Pancreas (tissue), 10 donors: ENCODE results near the gene FN1. TPM values are rescaled to one million over a fixed set of nuclear protein-coding genes. Genes with fewer than 3 reads are reported as not detected.

Experiments
- ATAC-seq, 4 donors: fragments of 200-7000 bp; cut with Tn5 transposase; one replicate each; pipeline versions ENCODE4 v1.8.0 to v1.9.1; 2020; ENCODE audit warnings: mild to moderate bottlenecking in 4 of 4, moderate library complexity in 4 of 4
- DNase-seq, 6 donors: peaks; one replicate each; pipeline ENCODE4 v3.0.0-alpha.2; 2020
- FAIRE-seq: peaks from 2 replicates; lab custom pipeline; 2012; peaks lifted over from hg19 to GRCh38; lab: Jason Lieb, UNC
- H3K27ac ChIP-seq, 4 donors: fragments of 200-600 bp; sonication (generic); 1 replicate in 3 of 4; 2 replicates in 1 of 4; pipeline versions ENCODE4 v1.5.0 to v1.8.0; 2020
- H3K27me3 ChIP-seq, 4 donors: fragments of 200-600 bp; one replicate each; pipeline ENCODE4 v1.8.0; 2021
- H3K36me3 ChIP-seq, 3 donors: fragments of 200-600 bp; sonication (generic) in 1 of 3; one replicate each; pipeline versions ENCODE4 v1.5.0 to v1.8.0; 2020 to 2021
- H3K4me1 ChIP-seq, 3 donors: fragments of 200-600 bp; one replicate each; pipeline ENCODE4 v1.8.0; 2021
- H3K4me3 ChIP-seq, 4 donors: fragments of 200-600 bp; sonication (generic) in 2 of 4; one replicate each; pipeline versions ENCODE4 v1.5.0 to v1.8.0; 2020 to 2021
- H3K9me3 ChIP-seq, 4 donors: fragments of 200-600 bp; one replicate each; pipeline ENCODE4 v1.8.0; 2021
- CTCF ChIP-seq, 4 donors: fragments of 200-600 bp; sonication (generic) in 3 of 4; IDR thresholded peaks; one replicate each; pipeline versions ENCODE4 v1.5.0 to v1.8.0; 2021; ENCODE audit warnings: antibody characterized with exemption in 4 of 4
- WGBS, 2 donors: extraction: QIAGEN DNeasy Blood & Tissue Kit; methylation state at CpG; one replicate each; pipeline ENCODE4 v1.1.7; 2013; 5-methylcytosine and 5-hydroxymethylcytosine counted together
- intact Hi-C, 3 donors: fragments of 100-400 bp; cut with DNase I; formaldehyde crosslinking; loops; one replicate each; pipeline versions ENCODE4 v1.11.1 to v1.14.2; 2022
- polyA plus RNA-seq, 2 donors: library from polyadenylated mRNA; stranded (reverse); fragments of 200-250 nt; gene quantifications; one replicate each; pipeline ENCODE4 v1.2.3, GENCODE V29; 2013
- total RNA-seq, 6 donors: library from RNA; stranded (reverse); fragmentation: NEBNext Ultra II Directional in 4 of 6; extraction: Animal tissue kit (Norgen Biotek cat#: 25700) in 4 of 6; gene quantifications; one replicate each; pipeline versions ENCODE4 v1.2.1 to v1.2.4, GENCODE V29; 2021 to 2023
- donor health status: healthy with polysubstance abuse.
- donor health status: DM: no; HTN: no; CAD: no; lungs with moderate emphysema.
- donor health status: DM: no; HTN: no; CAD: no.
- donor health status: control.
- donor health status: control.
- donor health status: Bipolar disorder and iron deficiency.
- donor health status: DM: yes; HTN: yes; CAD: no.
- donor health status: DM: no; HTN: no; CAD: no.
- donor health status: DM: no; HTN: no; CAD: no.
- donor health status: DM: yes; HTN: yes; CAD: no.

FN1 gene
- total and polyA plus RNA-seq, 8 donors = 8.9 to 432 (median 18.6) TPM

- no peaks in the 10 kb centered on the region for H3K36me3 ChIP-seq
- no peak for FAIRE-seq
- ATAC-seq = no peak
- no peak overlapping the region for H3K27ac ChIP-seq
- no peaks in the 10 kb centered on the region for H3K27me3 ChIP-seq
- WGBS, 2 donors = 70 to 79% methylated on average over 2 of the region's 2 CpGs
- intact Hi-C loops = no loop called here
- H3K4me3 ChIP-seq = no peak overlapping the region
- DNase-seq = no peak
- H3K9me3 ChIP-seq = no peaks in the 10 kb centered on the region
- no peak for TF ChIP-seq CTCF (IDR thresholded peaks at IDR 0.05)
- no peaks in the 10 kb centered on the region for H3K4me1 ChIP-seq
Measured at GRCh38 chr2:215439404-215439803, 3.5 kb upstream of the FN1 start.

- 55 to 71% methylated on average over 2 of the region's 2 CpGs for WGBS, 2 donors
- no peak for FAIRE-seq
Measured at GRCh38 chr2:215437614-215438013, 1.7 kb upstream of the FN1 start.

GRCh38 chr2:215436705-215437565, 1.1 kb upstream of the FN1 start:
- FAIRE-seq (no peak), DNase-seq (peak in 1 of 6 donors; percentile 64), ATAC-seq (peak; percentile 16 to 40 (median 30))
- Histone ChIP-seq H3K9me3 (no peaks in the 10 kb centered on the region), H3K27ac (peak overlapping the region in 2 of 4 donors; percentile 6 to 28), H3K4me3 (peak overlapping the region; percentile 26 to 54 (median 36)), H3K4me1 (no peaks in the 10 kb centered on the region), H3K36me3 (no peaks in the 10 kb centered on the region), H3K27me3 (no peaks in the 10 kb centered on the region)
- intact Hi-C loops = no loop called here
- TF ChIP-seq CTCF (IDR thresholded peaks at IDR 0.05) = no peak
- WGBS, 2 donors = 14 to 18% methylated on average over 22 of the region's 22 CpGs

More at GRCh38 chr2:215437614-215438013, 1.7 kb upstream of the FN1 start:
- no peaks in the 10 kb centered on the region for H3K9me3 ChIP-seq
- no peak overlapping the region for H3K27ac ChIP-seq
- ATAC-seq (no peak), DNase-seq (no peak)
- intact Hi-C loops = no loop called here
- no peaks in the 10 kb centered on the region for H3K36me3 ChIP-seq
- no peaks in the 10 kb centered on the region for H3K27me3 ChIP-seq
- H3K4me3 ChIP-seq = no peak overlapping the region
- no peaks in the 10 kb centered on the region for H3K4me1 ChIP-seq
- no peak for TF ChIP-seq CTCF (IDR thresholded peaks at IDR 0.05)

- H3K4me3 ChIP-seq = peak overlapping the region; percentile 14 to 54 (median 36)
- no peaks in the 10 kb centered on the region for H3K9me3 ChIP-seq
- DNase-seq = peak in 4 of 6 donors; percentile 4 to 76 (median 48)
- no peak for TF ChIP-seq CTCF (IDR thresholded peaks at IDR 0.05)
- no peaks in the 10 kb centered on the region for H3K27me3 ChIP-seq
- no peak overlapping the region for H3K27ac ChIP-seq
- no peaks in the 10 kb centered on the region for H3K36me3 ChIP-seq
- FAIRE-seq = no peak
- intact Hi-C loops = no loop called here
- ATAC-seq = peak; percentile 52 to 63 (median 62)
- WGBS, 2 donors = 3 to 4% methylated on average over 31 of the region's 31 CpGs
- no peaks in the 10 kb centered on the region for H3K4me1 ChIP-seq
Measured at GRCh38 chr2:215435280-215435869, 493 bp downstream of the FN1 start.
